ENCODE measurements around the gene SAPCD2. TPM values are rescaled to one million over a fixed set of nuclear protein-coding genes. Genes with fewer than 3 reads are reported as not detected.
"Not testable (repeated sequence)": the region's sequence is repeated elsewhere in the genome, so short reads cannot be mapped to it uniquely, and the experiment has no call there.

The SAPCD2 gene, protein sequence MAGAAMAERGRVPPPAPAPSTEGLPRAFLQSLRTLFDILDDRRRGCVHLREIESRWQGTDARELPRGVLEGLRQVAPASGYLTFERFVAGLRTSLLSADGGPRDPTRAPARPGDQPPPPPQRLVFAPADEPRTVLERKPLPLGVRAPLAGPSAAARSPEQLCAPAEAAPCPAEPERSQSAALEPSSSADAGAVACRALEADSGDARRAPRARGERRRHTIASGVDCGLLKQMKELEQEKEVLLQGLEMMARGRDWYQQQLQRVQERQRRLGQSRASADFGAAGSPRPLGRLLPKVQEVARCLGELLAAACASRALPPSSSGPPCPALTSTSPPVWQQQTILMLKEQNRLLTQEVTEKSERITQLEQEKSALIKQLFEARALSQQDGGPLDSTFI
- polyA plus RNA-seq = 12.1 TPM
- long read RNA-seq, donor 1, transcript SAPCD2-201 (6 exons, 3,848 nt) = major isoform, 11 of 11 reads
- long read RNA-seq, donor 1, partial matches to known transcripts = 0 of 11 reads
- long read RNA-seq, donor 1, other reads (novel, unspliced or antisense) = 0 of 11 reads
- long read RNA-seq, donor 2, partial matches to known transcripts = 0 of 3 reads
- long read RNA-seq, donor 2, other reads (novel, unspliced or antisense) = 0 of 3 reads
- long read RNA-seq, donor 3 = 0 reads
- long read RNA-seq, donor 4 = 0 reads
- long read RNA-seq, donor 5 = 0 reads
- long read RNA-seq, donor 6, partial matches to known transcripts = 0 of 2 reads
- long read RNA-seq, donor 6, other reads (novel, unspliced or antisense) = 0 of 2 reads
- long read RNA-seq, donor 7 = 0 reads
- long read RNA-seq, donor 8 = 0 reads
- long read RNA-seq, donor 9, partial matches to known transcripts = 0 of 1 reads
- long read RNA-seq, donor 9, other reads (novel, unspliced or antisense) = 0 of 1 reads
- long read RNA-seq, donor 10, partial matches to known transcripts = 0 of 4 reads
- long read RNA-seq, donor 10, other reads (novel, unspliced or antisense) = 0 of 4 reads
- long read RNA-seq, donor 11, partial matches to known transcripts = 0 of 1 reads
- long read RNA-seq, donor 11, other reads (novel, unspliced or antisense) = 0 of 1 reads

DNA sequence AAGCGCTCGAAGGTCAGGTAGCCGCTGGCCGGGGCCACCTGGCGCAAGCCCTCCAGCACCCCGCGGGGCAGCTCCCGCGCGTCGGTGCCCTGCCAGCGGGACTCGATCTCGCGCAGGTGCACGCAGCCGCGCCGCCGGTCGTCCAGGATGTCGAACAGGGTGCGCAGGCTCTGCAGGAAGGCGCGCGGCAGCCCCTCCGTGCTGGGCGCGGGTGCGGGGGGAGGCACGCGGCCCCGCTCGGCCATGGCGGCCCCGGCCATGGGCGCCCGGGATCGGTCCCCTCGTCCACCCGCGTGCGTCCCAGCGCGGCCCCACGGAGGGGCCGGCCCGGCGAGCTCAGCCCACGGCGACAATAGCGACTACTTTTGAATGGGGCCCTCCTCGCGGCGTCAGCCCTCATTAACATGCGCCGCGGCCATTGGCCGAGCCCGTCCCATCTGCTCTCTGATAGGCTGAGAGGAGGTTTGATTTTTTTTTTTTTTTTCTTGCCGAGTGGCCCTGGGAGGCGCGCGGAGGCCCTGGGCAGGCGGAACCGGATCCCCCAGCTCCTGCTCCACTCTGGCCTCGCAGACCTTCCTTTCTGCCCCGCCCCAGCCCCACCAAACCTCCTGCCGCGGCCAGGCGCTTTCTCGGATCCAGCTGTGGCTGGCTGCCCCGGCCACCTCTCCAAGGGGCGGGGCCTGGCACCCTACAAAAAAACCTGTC is at the start of gene SAPCD2:
TSS of gene SAPCD2 (minus strand) at position 357 of the 705 bp plus-strand sequence. CDS start at position 260, 97 bp downstream.
- Histone ChIP-seq H3K27ac (ENCODE audit: low read length) (peak within 1 kb of the TSS; percentile 60), H3K9me3 (ENCODE audit: control insufficient read depth, low read depth, low read length) (peaks cover 3% of the 10 kb centered on the region), H3K27me3 (ENCODE audit: control insufficient read depth, insufficient read depth, low read length) (peaks cover 4% of the 10 kb centered on the region), H3K4me3 (ENCODE audit: low read length) (peak within 1 kb of the TSS; percentile 46), H3K36me3 (ENCODE audit: control insufficient read depth, insufficient read depth, low read length) (peaks cover 2% of the 10 kb centered on the region), H3K4me1 (ENCODE audit: control insufficient read depth, insufficient read depth, low read length) (peaks cover 43% of the 10 kb centered on the region)
- DNase-seq = peak; percentile 87 to 94
- no CpG with 5 or more reads among the region's 74 CpGs for WGBS (ENCODE audit: insufficient coverage, low lambda C conversion rate)

DNA sequence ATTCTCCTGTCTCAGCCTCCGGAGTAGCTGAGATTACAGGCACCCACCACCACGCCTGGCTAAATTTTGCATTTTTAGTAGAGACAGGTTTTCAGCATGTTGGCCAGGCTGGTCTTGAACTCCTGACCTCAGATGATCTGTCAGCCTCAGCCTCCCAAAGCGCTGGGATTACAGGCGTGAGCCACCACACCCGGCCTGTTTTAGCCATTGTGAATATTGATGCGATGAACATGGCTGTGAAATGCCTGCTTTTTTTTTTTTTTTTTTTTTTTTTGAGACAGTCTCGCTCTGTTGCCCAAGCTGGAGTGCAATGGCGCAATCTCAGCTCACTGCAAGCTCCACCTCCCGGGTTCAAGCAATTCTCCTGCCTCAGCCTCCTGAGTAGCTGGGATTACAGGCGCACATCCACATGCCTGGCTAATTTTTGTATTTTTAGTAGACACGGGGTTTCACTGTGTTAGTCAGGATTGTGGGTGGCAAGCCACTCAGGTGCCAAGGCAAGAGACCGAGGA is 47.8 kb upstream of the SAPCD2 start:
- H3K36me3 ChIP-seq (ENCODE audit: control insufficient read depth, insufficient read depth, low read length); H3K4me3 ChIP-seq (ENCODE audit: low read length); H3K27ac ChIP-seq (ENCODE audit: low read length); H3K9me3 ChIP-seq (ENCODE audit: control insufficient read depth, low read depth, low read length); DNase-seq: not testable (repeated sequence)
- WGBS (ENCODE audit: insufficient coverage, low lambda C conversion rate) = no CpG with 5 or more reads among the region's 12 CpGs
- peaks cover 20% of the 10 kb centered on the region for H3K4me1 ChIP-seq (ENCODE audit: control insufficient read depth, insufficient read depth, low read length)
- peaks cover 25% of the 10 kb centered on the region for H3K27me3 ChIP-seq (ENCODE audit: control insufficient read depth, insufficient read depth, low read length)

GRCh38 chr9:137117269-137117731 is 46.9 kb upstream of the SAPCD2 start:
- WGBS (ENCODE audit: insufficient coverage, low lambda C conversion rate) = no CpG with 5 or more reads among the region's 15 CpGs
- DNase-seq = no peak
- H3K36me3 ChIP-seq (ENCODE audit: control insufficient read depth, insufficient read depth, low read length) = peaks cover 2% of the 10 kb centered on the region
- H3K4me1 ChIP-seq (ENCODE audit: control insufficient read depth, insufficient read depth, low read length) = peaks cover 20% of the 10 kb centered on the region
- no peak overlapping the region for H3K4me3 ChIP-seq (ENCODE audit: low read length)
- H3K27ac ChIP-seq (ENCODE audit: low read length) = no peak overlapping the region
- peaks cover 28% of the 10 kb centered on the region for H3K27me3 ChIP-seq (ENCODE audit: control insufficient read depth, insufficient read depth, low read length)
- peaks cover 5% of the 10 kb centered on the region for H3K9me3 ChIP-seq (ENCODE audit: control insufficient read depth, low read depth, low read length)

DNA sequence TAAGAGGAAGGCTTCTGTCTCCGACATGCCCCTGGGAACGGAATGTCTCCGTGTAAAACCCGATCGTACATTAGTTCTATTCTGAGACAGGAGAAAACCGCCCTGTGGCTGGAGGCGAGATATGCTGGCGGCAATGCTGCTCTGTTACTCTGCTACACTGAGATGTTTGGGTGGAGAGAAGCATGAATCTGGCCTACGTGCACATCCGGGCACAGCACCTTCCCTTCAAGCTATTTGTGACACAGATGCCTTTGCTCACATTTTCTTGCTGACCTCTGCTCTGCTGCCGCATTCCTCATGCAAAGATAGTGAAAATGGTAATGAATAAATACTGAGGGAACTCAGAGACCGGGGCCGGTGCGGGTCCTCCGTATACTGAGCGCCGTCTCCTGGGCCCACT is 46.4 kb upstream of the SAPCD2 start:
- WGBS (ENCODE audit: insufficient coverage, low lambda C conversion rate) = 0% methylated on average over 1 of the region's 17 CpGs
- no peak overlapping the region for H3K4me3 ChIP-seq (ENCODE audit: low read length)
- DNase-seq = peak in 1 of 2 donors; percentile 57
- H3K36me3 ChIP-seq (ENCODE audit: control insufficient read depth, insufficient read depth, low read length) = peaks cover 5% of the 10 kb centered on the region
- H3K9me3 ChIP-seq (ENCODE audit: control insufficient read depth, low read depth, low read length) = peaks cover 10% of the 10 kb centered on the region
- H3K27me3 ChIP-seq (ENCODE audit: control insufficient read depth, insufficient read depth, low read length) = peaks cover 28% of the 10 kb centered on the region
- no peak overlapping the region for H3K27ac ChIP-seq (ENCODE audit: low read length)
- peaks cover 20% of the 10 kb centered on the region for H3K4me1 ChIP-seq (ENCODE audit: control insufficient read depth, insufficient read depth, low read length)

- Histone ChIP-seq H3K4me3 (ENCODE audit: low read length) (no peak overlapping the region), H3K9me3 (ENCODE audit: control insufficient read depth, low read depth, low read length) (peaks cover 11% of the 10 kb centered on the region), H3K4me1 (ENCODE audit: control insufficient read depth, insufficient read depth, low read length) (peaks cover 20% of the 10 kb centered on the region), H3K27me3 (ENCODE audit: control insufficient read depth, insufficient read depth, low read length) (peaks cover 28% of the 10 kb centered on the region), H3K36me3 (ENCODE audit: control insufficient read depth, insufficient read depth, low read length) (peaks cover 5% of the 10 kb centered on the region), H3K27ac (ENCODE audit: low read length) (no peak overlapping the region)
- no CpG with 5 or more reads among the region's 6 CpGs for WGBS (ENCODE audit: insufficient coverage, low lambda C conversion rate)
- DNase-seq = no peak
Measured at GRCh38 chr9:137116027-137116507, 45.7 kb upstream of the SAPCD2 start.

- peaks cover 28% of the 10 kb centered on the region for H3K27me3 ChIP-seq (ENCODE audit: control insufficient read depth, insufficient read depth, low read length)
- H3K36me3 ChIP-seq (ENCODE audit: control insufficient read depth, insufficient read depth, low read length) = peaks cover 5% of the 10 kb centered on the region
- no CpG with 5 or more reads among the region's 21 CpGs for WGBS (ENCODE audit: insufficient coverage, low lambda C conversion rate)
- no peak for DNase-seq
- H3K4me1 ChIP-seq (ENCODE audit: control insufficient read depth, insufficient read depth, low read length) = peaks cover 20% of the 10 kb centered on the region
- H3K4me3 ChIP-seq (ENCODE audit: low read length) = no peak overlapping the region
- H3K27ac ChIP-seq (ENCODE audit: low read length) = no peak overlapping the region
- H3K9me3 ChIP-seq (ENCODE audit: control insufficient read depth, low read depth, low read length) = peaks cover 11% of the 10 kb centered on the region
Measured at GRCh38 chr9:137115394-137116026, 45.2 kb upstream of the SAPCD2 start.

GRCh38 chr9:137114613-137115393 is 44.4 kb upstream of the SAPCD2 start, which contains the start of gene DPP7:
Gene DPP7, minus strand, starts transcription at chr9:137114733. Its CDS starts 20 bp downstream, at chr9:137114713.
- Histone ChIP-seq H3K9me3 (ENCODE audit: control insufficient read depth, low read depth, low read length) (peaks cover 11% of the 10 kb centered on the region), H3K27ac (ENCODE audit: low read length) (no peak within 1 kb of the TSS), H3K4me1 (ENCODE audit: control insufficient read depth, insufficient read depth, low read length) (peaks cover 20% of the 10 kb centered on the region), H3K27me3 (ENCODE audit: control insufficient read depth, insufficient read depth, low read length) (peaks cover 28% of the 10 kb centered on the region), H3K4me3 (ENCODE audit: low read length) (peak within 1 kb of the TSS; percentile 38), H3K36me3 (ENCODE audit: control insufficient read depth, insufficient read depth, low read length) (peaks cover 9% of the 10 kb centered on the region)
- DNase-seq = peak; percentile 43 to 81
- WGBS (ENCODE audit: insufficient coverage, low lambda C conversion rate) = no CpG with 5 or more reads among the region's 70 CpGs

DNA sequence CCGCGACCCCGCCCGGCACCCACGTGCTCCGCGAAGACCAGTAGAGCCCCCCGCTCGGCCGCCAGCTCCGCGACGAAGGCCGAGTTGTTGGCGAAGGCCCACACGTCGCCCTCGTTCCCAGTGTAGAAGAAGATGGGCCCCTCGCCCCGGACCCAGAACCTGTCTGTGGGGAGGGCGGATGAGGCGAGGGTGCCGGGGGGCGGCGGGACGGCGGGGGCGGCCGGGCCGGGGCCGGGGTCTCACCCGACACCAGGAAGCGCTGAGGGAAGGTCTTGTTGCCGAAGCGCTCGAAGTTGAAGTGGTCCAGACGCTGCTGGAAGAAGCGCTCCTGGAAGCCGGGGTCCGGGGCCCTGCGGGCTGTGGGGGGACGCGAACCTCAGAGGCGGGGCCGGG is 43.9 kb upstream of the SAPCD2 start:
- Histone ChIP-seq H3K9me3 (ENCODE audit: control insufficient read depth, low read depth, low read length) (peaks cover 11% of the 10 kb centered on the region), H3K27me3 (ENCODE audit: control insufficient read depth, insufficient read depth, low read length) (peaks cover 28% of the 10 kb centered on the region), H3K27ac (ENCODE audit: low read length) (no peak overlapping the region), H3K4me1 (ENCODE audit: control insufficient read depth, insufficient read depth, low read length) (peaks cover 20% of the 10 kb centered on the region), H3K36me3 (ENCODE audit: control insufficient read depth, insufficient read depth, low read length) (peaks cover 13% of the 10 kb centered on the region), H3K4me3 (ENCODE audit: low read length) (peak overlapping the region; percentile 38)
- WGBS (ENCODE audit: insufficient coverage, low lambda C conversion rate) = no CpG with 5 or more reads among the region's 45 CpGs
- no peak for DNase-seq
